ENCODE measurements around the gene CSTA.

CSTA gene

GRCh38 chr3:122284486-122284885 lies 40.6 kb upstream of the CSTA start:
- H4K20me1 ChIP-seq (ENCODE audit: insufficient read depth, low read length) = no peaks in the 10 kb centered on the region

DNA sequence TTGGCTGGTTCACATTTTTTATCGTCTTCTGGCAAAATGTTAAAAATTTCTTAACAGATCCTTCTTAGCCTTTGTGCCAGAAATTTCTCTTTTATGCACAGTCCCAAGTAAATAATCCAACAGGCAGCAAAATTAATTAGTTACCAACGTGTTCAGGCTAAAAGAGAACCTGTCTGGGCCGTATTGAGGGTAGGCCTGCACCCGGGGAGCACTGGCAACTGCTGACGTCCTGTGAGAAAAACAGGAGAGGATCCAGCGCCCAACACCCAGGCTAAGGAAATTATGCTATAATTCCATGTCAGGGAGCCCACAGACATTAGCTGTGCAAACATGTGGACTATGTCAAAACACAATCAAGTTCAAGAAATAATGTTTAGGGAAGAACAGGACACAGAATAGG lies 30.7 kb upstream of the CSTA start:
- H3K4me1 ChIP-seq (ENCODE audit: insufficient read depth, low read length, severe bottlenecking) = no peaks in the 10 kb centered on the region
- no peaks in the 10 kb centered on the region for H3K9me2 ChIP-seq (ENCODE audit: low read depth, low read length)
- no peaks in the 10 kb centered on the region for H3K36me3 ChIP-seq (ENCODE audit: insufficient read depth, low read length)
- H3K9me3 ChIP-seq (ENCODE audit: low read length) = no peaks in the 10 kb centered on the region
- H3K27me3 ChIP-seq (ENCODE audit: insufficient read depth, low read length) = no peaks in the 10 kb centered on the region
- no peak for TF ChIP-seq EZH2 (IDR thresholded peaks at IDR 0.05; ENCODE audit: borderline replicate concordance, low read length)
- TF ChIP-seq CTCF (IDR thresholded peaks at IDR 0.05; ENCODE audit: low read length) = no peak
- no peaks in the 10 kb centered on the region for H4K20me1 ChIP-seq (ENCODE audit: insufficient read depth, low read length)
- H3K9ac ChIP-seq (ENCODE audit: low read length) = no peak overlapping the region
- H2AFZ ChIP-seq (ENCODE audit: low read length) = no peak overlapping the region
- H3K4me3 ChIP-seq (ENCODE audit: low read depth, low read length, poor library complexity, severe bottlenecking) = no peak overlapping the region
- no peaks in the 10 kb centered on the region for H3K79me2 ChIP-seq (ENCODE audit: insufficient read depth, low read length)
- no peak overlapping the region for H3K4me2 ChIP-seq (ENCODE audit: low read length)
- H3K27ac ChIP-seq (ENCODE audit: low read depth, low read length, poor library complexity, severe bottlenecking) = no peak overlapping the region
- H3F3A ChIP-seq (ENCODE audit: insufficient read depth, low read length) = no peaks in the 10 kb centered on the region

More at GRCh38 chr3:122284486-122284885, 40.6 kb upstream of the CSTA start:
- Histone ChIP-seq H3K27me3 (ENCODE audit: insufficient read depth, low read length) (peaks cover 3% of the 10 kb centered on the region; the same call in 1 of the 2 replicates), H3K4me2 (ENCODE audit: low read length) (no peak overlapping the region), H3K4me1 (ENCODE audit: insufficient read depth, low read length, severe bottlenecking) (no peaks in the 10 kb centered on the region), H3K27ac (ENCODE audit: low read depth, low read length, poor library complexity, severe bottlenecking) (no peak overlapping the region), H3K9ac (ENCODE audit: low read length) (no peak overlapping the region), H3K9me2 (ENCODE audit: low read depth, low read length) (no peaks in the 10 kb centered on the region), H3K36me3 (ENCODE audit: insufficient read depth, low read length) (no peaks in the 10 kb centered on the region), H3K9me3 (ENCODE audit: low read length) (no peaks in the 10 kb centered on the region), H2AFZ (ENCODE audit: low read length) (no peak overlapping the region), H3K79me2 (ENCODE audit: insufficient read depth, low read length) (no peaks in the 10 kb centered on the region), H3F3A (ENCODE audit: insufficient read depth, low read length) (no peaks in the 10 kb centered on the region), H3K4me3 (ENCODE audit: low read depth, low read length, poor library complexity, severe bottlenecking) (no peak overlapping the region)
- no peak for TF ChIP-seq EZH2 (IDR thresholded peaks at IDR 0.05; ENCODE audit: borderline replicate concordance, low read length)
- TF ChIP-seq CTCF (IDR thresholded peaks at IDR 0.05; ENCODE audit: low read length) = no peak

GRCh38 chr3:122295266-122296062 lies 29.6 kb upstream of the CSTA start:
- TF ChIP-seq EZH2 (IDR thresholded peaks at IDR 0.05; ENCODE audit: borderline replicate concordance, low read length) = no peak
- TF ChIP-seq CTCF (IDR thresholded peaks at IDR 0.05; ENCODE audit: low read length) = no peak
- Histone ChIP-seq H3K4me1 (ENCODE audit: insufficient read depth, low read length, severe bottlenecking) (peaks cover under 1% of the 10 kb centered on the region), H3K36me3 (ENCODE audit: insufficient read depth, low read length) (no peaks in the 10 kb centered on the region), H3K9me2 (ENCODE audit: low read depth, low read length) (no peaks in the 10 kb centered on the region), H3F3A (ENCODE audit: insufficient read depth, low read length) (no peaks in the 10 kb centered on the region), H3K79me2 (ENCODE audit: insufficient read depth, low read length) (no peaks in the 10 kb centered on the region), H3K9ac (ENCODE audit: low read length) (no peak overlapping the region), H4K20me1 (ENCODE audit: insufficient read depth, low read length) (no peaks in the 10 kb centered on the region), H2AFZ (ENCODE audit: low read length) (0 out of 2 replicates have a peak overlapping the region, but pooled peaks have one; percentile 3), H3K27ac (ENCODE audit: low read depth, low read length, poor library complexity, severe bottlenecking) (no peak overlapping the region), H3K4me3 (ENCODE audit: low read depth, low read length, poor library complexity, severe bottlenecking) (no peak overlapping the region), H3K27me3 (ENCODE audit: insufficient read depth, low read length) (no peaks in the 10 kb centered on the region), H3K4me2 (ENCODE audit: low read length) (no peak overlapping the region), H3K9me3 (ENCODE audit: low read length) (no peaks in the 10 kb centered on the region)
